Measurements from ENCODE around the gene KSR1. TPM values are rescaled to one million over a fixed set of nuclear protein-coding genes. Genes with fewer than 3 reads are reported as not detected.
"Not testable (repeated sequence)": the region's sequence is repeated elsewhere in the genome, so short reads cannot be mapped to it uniquely, and the experiment has no call there.

The KSR1 gene
- polyA plus RNA-seq, 3 donors: 23.5 to 203 (median 28.7) TPM

- WGBS, 3 donors: 79 to 84% (median 81%) methylated on average over 10 of the region's 10 CpGs
- H3K27ac ChIP-seq (ENCODE audit: low read depth, low read length): no peak overlapping the region
These were observed 31.7 kb upstream of the KSR1 start for GRCh38 chr17:27424516-27424915.

- 84 to 95% (median 91%) methylated on average over 6 to 8 of the region's 8 CpGs for WGBS, 3 donors
- no peak overlapping the region for H3K27ac ChIP-seq (ENCODE audit: low read depth, low read length)
These were observed 31.3 kb upstream of the KSR1 start for GRCh38 chr17:27424941-27425340.

GRCh38 chr17:27425571-27425970, 30.7 kb upstream of the KSR1 start:
- 89 to 90% (median 89%) methylated on average over 6 of the region's 6 CpGs for WGBS, 3 donors
- not testable (repeated sequence) for H3K27ac ChIP-seq (ENCODE audit: low read depth, low read length)

- H3K27ac ChIP-seq (ENCODE audit: low read depth, low read length): no peak overlapping the region
- 78 to 93% (median 85%) methylated on average over 3 of the region's 3 CpGs for WGBS, 3 donors
These were observed 30.3 kb upstream of the KSR1 start for GRCh38 chr17:27425991-27426390.

- 68 to 95% (median 80%) methylated on average over 2 to 3 of the region's 3 CpGs for WGBS, 3 donors
These were observed 29.8 kb upstream of the KSR1 start for GRCh38 chr17:27426471-27426870.

GRCh38 chr17:27427166-27427862, 28.9 kb upstream of the KSR1 start:
- WGBS, 3 donors: 87 to 91% (median 89%) methylated on average over 4 of the region's 5 CpGs
- not testable (repeated sequence) for H3K27ac ChIP-seq (ENCODE audit: low read depth, low read length)

More at GRCh38 chr17:27426471-27426870, 29.8 kb upstream of the KSR1 start:
- not testable (repeated sequence) for H3K27ac ChIP-seq (ENCODE audit: low read depth, low read length)

GRCh38 chr17:27428781-27429505, 27.3 kb upstream of the KSR1 start:
- 90 to 96% (median 90%) methylated on average over 9 of the region's 9 CpGs for WGBS, 3 donors
- H3K27ac ChIP-seq (ENCODE audit: low read depth, low read length): no peak overlapping the region

GRCh38 chr17:27429666-27430382, 26.4 kb upstream of the KSR1 start:
- WGBS, 3 donors: 83 to 88% (median 84%) methylated on average over 20 to 21 of the region's 21 CpGs
- no peak overlapping the region for H3K27ac ChIP-seq (ENCODE audit: low read depth, low read length)

GRCh38 chr17:27430383-27430840, 25.8 kb upstream of the KSR1 start:
- H3K27ac ChIP-seq (ENCODE audit: low read depth, low read length): no peak overlapping the region
- WGBS, 3 donors: 77 to 84% (median 79%) methylated on average over 7 of the region's 7 CpGs

GRCh38 chr17:27430882-27431491, 25.3 kb upstream of the KSR1 start:
- WGBS, 3 donors: 74 to 85% (median 84%) methylated on average over 10 of the region's 10 CpGs
- H3K27ac ChIP-seq (ENCODE audit: low read depth, low read length): no peak overlapping the region

- no peak overlapping the region for H3K27ac ChIP-seq (ENCODE audit: low read depth, low read length)
- WGBS, 3 donors: 82 to 87% (median 82%) methylated on average over 8 of the region's 8 CpGs
These were observed 22.7 kb upstream of the KSR1 start for GRCh38 chr17:27433521-27433920.

- 93 to 97% (median 96%) methylated on average over 6 of the region's 6 CpGs for WGBS, 3 donors
- H3K27ac ChIP-seq (ENCODE audit: low read depth, low read length): not testable (repeated sequence)
These were observed 20.7 kb upstream of the KSR1 start for GRCh38 chr17:27435431-27436070.

GRCh38 chr17:27438348-27438998, 17.8 kb upstream of the KSR1 start:
- no peak overlapping the region for H3K27ac ChIP-seq (ENCODE audit: low read depth, low read length)
- WGBS, 3 donors: 91 to 97% (median 97%) methylated on average over 10 of the region's 10 CpGs

GRCh38 chr17:27439342-27439741, 16.9 kb upstream of the KSR1 start:
- WGBS, 3 donors: 58 to 87% (median 71%) methylated on average over 4 of the region's 4 CpGs
- H3K27ac ChIP-seq (ENCODE audit: low read depth, low read length): no peak overlapping the region

- WGBS, 3 donors: 29 to 35% (median 32%) methylated on average over 5 of the region's 5 CpGs
- H3K27ac ChIP-seq (ENCODE audit: low read depth, low read length): no peak overlapping the region
These were observed 13.5 kb upstream of the KSR1 start for GRCh38 chr17:27442702-27443101.

GRCh38 chr17:27443491-27443890, 12.8 kb upstream of the KSR1 start:
- 88 to 90% (median 90%) methylated on average over 6 of the region's 6 CpGs for WGBS, 3 donors
- no peak overlapping the region for H3K27ac ChIP-seq (ENCODE audit: low read depth, low read length)

GRCh38 chr17:27445971-27446370, 10.3 kb upstream of the KSR1 start:
- 84 to 92% (median 90%) methylated on average over 8 of the region's 8 CpGs for WGBS, 3 donors
- H3K27ac ChIP-seq (ENCODE audit: low read depth, low read length): no peak overlapping the region

Data from adipose tissue (tissue), 3 donors.